Measurements from ENCODE around the gene BEST3. TPM values are rescaled to one million over a fixed set of nuclear protein-coding genes. Genes with fewer than 3 reads are reported as not detected.

The BEST3 gene
- total RNA-seq, 4 donors from 2014 or later: not detected

DNA sequence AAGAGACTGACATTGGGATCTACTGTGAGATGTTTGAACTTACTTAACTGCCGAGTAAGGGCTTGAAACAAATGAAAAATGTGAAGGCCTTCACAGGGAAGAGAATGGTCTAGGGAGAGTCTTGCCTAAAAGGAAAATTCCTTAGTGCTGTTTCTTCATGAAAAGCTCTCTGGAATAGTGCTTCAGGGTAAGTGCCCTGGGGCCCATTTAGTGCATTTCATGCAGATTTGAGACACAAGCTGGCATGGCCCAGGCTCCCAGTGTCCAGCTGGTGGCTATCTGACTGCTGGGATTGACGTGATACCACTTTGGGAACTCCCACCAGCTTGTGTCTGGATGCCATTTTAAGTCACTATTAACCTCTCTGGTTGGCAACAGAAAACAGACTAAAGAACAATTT, 26.9 kb downstream of the BEST3 start:
- TF ChIP-seq, protein P1, sequence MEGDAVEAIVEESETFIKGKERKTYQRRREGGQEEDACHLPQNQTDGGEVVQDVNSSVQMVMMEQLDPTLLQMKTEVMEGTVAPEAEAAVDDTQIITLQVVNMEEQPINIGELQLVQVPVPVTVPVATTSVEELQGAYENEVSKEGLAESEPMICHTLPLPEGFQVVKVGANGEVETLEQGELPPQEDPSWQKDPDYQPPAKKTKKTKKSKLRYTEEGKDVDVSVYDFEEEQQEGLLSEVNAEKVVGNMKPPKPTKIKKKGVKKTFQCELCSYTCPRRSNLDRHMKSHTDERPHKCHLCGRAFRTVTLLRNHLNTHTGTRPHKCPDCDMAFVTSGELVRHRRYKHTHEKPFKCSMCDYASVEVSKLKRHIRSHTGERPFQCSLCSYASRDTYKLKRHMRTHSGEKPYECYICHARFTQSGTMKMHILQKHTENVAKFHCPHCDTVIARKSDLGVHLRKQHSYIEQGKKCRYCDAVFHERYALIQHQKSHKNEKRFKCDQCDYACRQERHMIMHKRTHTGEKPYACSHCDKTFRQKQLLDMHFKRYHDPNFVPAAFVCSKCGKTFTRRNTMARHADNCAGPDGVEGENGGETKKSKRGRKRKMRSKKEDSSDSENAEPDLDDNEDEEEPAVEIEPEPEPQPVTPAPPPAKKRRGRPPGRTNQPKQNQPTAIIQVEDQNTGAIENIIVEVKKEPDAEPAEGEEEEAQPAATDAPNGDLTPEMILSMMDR (IDR thresholded peaks at IDR 0.05; ENCODE audit: low read depth): no peak

DNA sequence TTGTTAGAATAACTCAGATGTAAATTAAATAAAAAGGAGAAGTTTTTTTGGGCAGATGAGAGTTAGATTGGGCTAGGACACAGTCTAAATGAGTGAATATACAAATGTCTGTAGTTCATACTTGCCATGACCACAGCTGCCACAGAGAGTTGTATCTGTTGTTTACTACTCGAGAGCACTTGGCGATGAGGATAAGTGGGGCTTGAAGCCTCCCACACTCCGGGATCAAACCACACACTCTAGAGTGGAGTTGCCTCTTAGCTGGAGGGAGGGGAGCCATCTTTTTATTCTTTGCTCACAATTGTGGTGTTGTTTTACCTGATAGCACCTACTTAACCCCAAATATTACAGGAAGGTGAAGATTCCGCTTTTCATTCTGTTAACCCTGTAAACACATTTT, 27.5 kb downstream of the BEST3 start:
- TF ChIP-seq, protein P1 (IDR thresholded peaks at IDR 0.05; ENCODE audit: low read depth): no peak

DNA sequence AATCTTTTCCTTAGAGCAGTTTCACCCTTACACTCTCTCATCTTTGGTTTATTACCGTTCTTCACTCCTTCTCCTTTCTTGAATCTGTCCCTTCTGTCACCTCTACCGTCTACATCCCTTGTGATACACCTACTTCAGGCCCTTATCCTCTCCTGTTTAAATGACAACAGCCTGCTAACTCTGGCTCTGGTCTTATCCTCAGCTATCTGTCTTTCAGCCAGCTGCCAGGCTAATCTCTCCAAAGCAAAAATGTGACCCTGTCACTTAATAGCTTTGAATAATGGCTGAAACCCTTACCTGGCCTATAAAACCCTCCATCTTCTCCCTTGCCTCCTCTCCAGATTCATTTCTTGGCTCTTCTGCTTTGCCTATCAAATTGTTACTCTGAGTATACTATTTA, 32.3 kb downstream of the BEST3 start:
- TF ChIP-seq, protein P1 (IDR thresholded peaks at IDR 0.05; ENCODE audit: low read depth): no peak

DNA sequence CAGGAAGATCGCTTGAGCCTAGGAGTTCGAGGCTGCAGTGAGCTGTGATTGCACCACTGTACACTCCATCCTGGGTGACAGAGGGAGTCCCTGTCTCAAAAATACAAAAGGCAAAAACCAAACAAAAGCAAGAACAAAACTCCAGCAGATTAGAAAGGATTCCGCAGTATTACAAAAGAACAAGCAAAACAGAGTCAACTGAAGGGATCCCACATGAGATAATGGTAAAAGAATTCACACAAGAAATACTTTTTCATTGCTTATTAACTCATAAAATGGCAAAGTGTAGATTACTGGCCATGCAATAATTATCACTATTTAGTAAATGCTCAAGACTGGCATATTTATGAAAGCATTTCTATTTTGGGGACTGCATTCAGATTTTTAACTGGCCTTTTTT, 35.4 kb downstream of the BEST3 start:
- TF ChIP-seq, protein P1 (IDR thresholded peaks at IDR 0.05; ENCODE audit: low read depth): no peak

DNA sequence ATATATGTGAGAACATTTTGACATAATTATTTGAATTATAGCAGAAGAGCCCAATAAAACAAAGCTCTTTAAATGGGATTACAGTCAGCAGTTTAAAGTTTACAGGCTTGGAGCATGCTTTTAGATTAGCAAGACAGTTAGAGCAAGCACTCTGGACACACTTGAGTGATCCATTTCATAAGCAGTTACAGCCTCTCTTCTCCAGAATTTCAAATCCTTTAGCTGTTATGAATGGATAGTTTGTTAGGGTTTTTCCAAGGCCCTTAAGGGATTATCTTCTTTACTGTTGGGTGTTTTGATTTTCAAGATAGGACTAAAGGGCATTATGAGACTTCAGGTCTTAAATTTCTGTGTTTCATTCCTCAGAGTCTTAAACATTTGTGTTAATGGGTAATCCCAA, 36.3 kb downstream of the BEST3 start:
- TF ChIP-seq, protein P1 (IDR thresholded peaks at IDR 0.05; ENCODE audit: low read depth): no peak

DNA sequence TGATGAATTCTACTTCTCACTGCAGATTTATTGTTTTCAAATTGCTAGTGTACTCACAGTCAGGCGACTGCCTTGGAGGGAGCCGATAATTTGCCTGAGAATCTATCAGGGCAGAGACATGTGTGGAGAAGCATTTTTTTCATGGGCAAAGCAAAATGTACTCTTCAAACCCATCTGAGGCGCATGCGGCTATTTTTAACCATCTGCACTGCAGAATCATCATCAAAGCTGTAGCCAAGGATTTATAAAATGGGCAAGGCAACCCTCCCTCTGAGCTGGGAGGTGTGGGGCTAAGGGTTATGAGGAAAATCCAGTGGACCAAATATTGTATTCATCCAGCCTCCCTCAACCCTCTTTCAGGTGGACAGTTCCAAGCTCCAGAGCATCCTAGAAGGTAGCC, 37.7 kb downstream of the BEST3 start:
- TF ChIP-seq, protein P1 (IDR thresholded peaks at IDR 0.05; ENCODE audit: low read depth): no peak

DNA sequence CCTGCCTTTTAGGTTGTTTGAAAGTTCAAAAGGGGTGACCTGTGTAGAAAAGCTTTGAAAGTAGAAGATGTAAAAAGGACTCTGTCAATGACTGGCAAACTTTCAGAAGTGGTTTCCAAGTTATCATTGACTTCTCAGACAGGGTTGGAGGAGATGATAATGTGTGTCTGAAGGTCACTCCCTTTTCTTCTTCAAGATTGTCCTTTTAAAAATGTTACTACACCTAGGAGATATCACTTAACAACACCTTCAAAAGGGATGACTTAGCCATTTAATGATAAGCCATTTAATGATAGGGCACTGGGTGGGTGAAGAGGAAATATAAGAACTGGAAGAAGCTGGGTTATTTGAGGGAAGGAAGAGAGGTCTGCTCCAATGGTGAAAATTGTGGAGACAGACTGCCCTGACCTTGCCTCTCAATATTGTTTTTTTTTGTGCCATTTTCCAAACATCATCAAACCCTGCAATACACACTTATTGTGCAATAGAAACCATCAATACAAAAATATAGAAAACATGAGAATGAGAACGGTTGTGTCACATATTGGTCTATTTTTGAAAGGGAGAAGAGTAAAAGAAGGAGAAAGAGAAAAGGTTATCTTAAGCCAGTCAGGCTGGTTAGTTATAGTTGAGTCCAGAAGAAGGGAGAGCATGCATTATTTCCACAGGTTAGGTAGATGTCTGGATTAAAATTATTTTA, 38.8 kb downstream of the BEST3 start:
- TF ChIP-seq, protein P1 (IDR thresholded peaks at IDR 0.05; ENCODE audit: low read depth): no peak

Measured in subcutaneous adipose tissue (tissue), 4 donors.